VCaP (cell line): Measurements from ENCODE around the gene MARCHF3.
"Not testable (repeated sequence)": the region's sequence is repeated elsewhere in the genome, so short reads cannot be mapped to it uniquely, and the experiment has no call there.

Source experiments
- H3K27ac ChIP-seq: fragments of 450-650 bp; 2 replicates; pipeline ENCODE4 v1.5.1; 2017
- CTCF ChIP-seq: fragments of 450-650 bp; conservative IDR thresholded peaks from 2 replicates; pipeline ENCODE4 v1.5.1; 2017; ENCODE audit warnings: mild to moderate bottlenecking, moderate library complexity

Gene MARCHF3

GRCh38 chr5:127027539-127027938, 2.8 kb downstream of the MARCHF3 start:
- no peak for TF ChIP-seq CTCF
- no peak overlapping the region for H3K27ac ChIP-seq

- TF ChIP-seq CTCF = no peak
- no peak overlapping the region; the same call in 1 of the 2 replicates for H3K27ac ChIP-seq
Observed at GRCh38 chr5:127026166-127026565, 4.2 kb downstream of the MARCHF3 start.

- no peak overlapping the region for H3K27ac ChIP-seq
- no peak for TF ChIP-seq CTCF
Observed at GRCh38 chr5:127025467-127025866, 4.9 kb downstream of the MARCHF3 start.

- TF ChIP-seq CTCF = no peak
Observed at GRCh38 chr5:127024821-127025220, 5.5 kb downstream of the MARCHF3 start.

GRCh38 chr5:127023552-127024191, 6.7 kb downstream of the MARCHF3 start:
- not testable (repeated sequence) for H3K27ac ChIP-seq

More at GRCh38 chr5:127024821-127025220, 5.5 kb downstream of the MARCHF3 start:
- H3K27ac ChIP-seq = no peak overlapping the region

GRCh38 chr5:127022846-127023245, 7.5 kb downstream of the MARCHF3 start:
- no peak overlapping the region for H3K27ac ChIP-seq
- TF ChIP-seq CTCF = no peak

GRCh38 chr5:127019928-127020327, 10.4 kb downstream of the MARCHF3 start:
- H3K27ac ChIP-seq = no peak overlapping the region
- no peak for TF ChIP-seq CTCF

GRCh38 chr5:127016722-127017121, 13.6 kb downstream of the MARCHF3 start:
- not testable (repeated sequence) for H3K27ac ChIP-seq

GRCh38 chr5:127015716-127016115, 14.6 kb downstream of the MARCHF3 start:
- no peak overlapping the region for H3K27ac ChIP-seq
- no peak for TF ChIP-seq CTCF
